ENCODE results near the gene MRPL51.

DNA sequence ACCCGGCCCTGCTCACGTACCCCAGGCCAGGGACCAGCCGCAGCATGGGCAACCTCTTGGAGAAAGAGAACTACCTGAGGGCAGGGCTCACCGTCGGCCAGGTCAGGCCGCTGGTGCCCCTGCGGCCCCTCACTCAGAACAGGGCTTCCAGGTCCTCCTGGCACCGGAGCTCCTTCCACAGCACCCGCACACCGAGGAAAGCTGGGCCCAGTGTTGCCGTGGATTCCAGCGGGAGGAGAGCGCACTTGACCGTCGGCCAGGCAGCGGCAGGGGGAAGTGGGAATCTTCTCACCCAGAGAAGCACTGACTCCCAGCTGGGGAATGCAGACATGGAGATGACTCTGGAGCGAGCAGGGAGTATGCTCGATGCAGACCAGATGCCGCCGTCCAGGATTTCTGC, 14.6 kb downstream of the MRPL51 start:
- TF ChIP-seq, protein P1, sequence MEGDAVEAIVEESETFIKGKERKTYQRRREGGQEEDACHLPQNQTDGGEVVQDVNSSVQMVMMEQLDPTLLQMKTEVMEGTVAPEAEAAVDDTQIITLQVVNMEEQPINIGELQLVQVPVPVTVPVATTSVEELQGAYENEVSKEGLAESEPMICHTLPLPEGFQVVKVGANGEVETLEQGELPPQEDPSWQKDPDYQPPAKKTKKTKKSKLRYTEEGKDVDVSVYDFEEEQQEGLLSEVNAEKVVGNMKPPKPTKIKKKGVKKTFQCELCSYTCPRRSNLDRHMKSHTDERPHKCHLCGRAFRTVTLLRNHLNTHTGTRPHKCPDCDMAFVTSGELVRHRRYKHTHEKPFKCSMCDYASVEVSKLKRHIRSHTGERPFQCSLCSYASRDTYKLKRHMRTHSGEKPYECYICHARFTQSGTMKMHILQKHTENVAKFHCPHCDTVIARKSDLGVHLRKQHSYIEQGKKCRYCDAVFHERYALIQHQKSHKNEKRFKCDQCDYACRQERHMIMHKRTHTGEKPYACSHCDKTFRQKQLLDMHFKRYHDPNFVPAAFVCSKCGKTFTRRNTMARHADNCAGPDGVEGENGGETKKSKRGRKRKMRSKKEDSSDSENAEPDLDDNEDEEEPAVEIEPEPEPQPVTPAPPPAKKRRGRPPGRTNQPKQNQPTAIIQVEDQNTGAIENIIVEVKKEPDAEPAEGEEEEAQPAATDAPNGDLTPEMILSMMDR (IDR thresholded peaks at IDR 0.05) = no peak
- no peak for TF ChIP-seq POLR2A (IDR thresholded peaks at IDR 0.05)
